ENCODE results near the gene TEX51.

TEX51 gene

GRCh38 chr2:126889071-126889470 is 9.6 kb upstream of the TEX51 start:
- in situ Hi-C loops (cut with MboI; ENCODE audit: low sequenced_read_pairs, unreplicated experiment) = no loop called here
- TF ChIP-seq CTCF (IDR thresholded peaks at IDR 0.05; ENCODE audit: borderline replicate concordance, control extremely low read depth, extremely low read depth, insufficient read depth, missing control alignments) = no peak
- no peak for DNase-seq (ENCODE audit: low spot score)

- in situ Hi-C loops (cut with MboI; ENCODE audit: low sequenced_read_pairs, unreplicated experiment) = no loop called here
- no peak for TF ChIP-seq CTCF (IDR thresholded peaks at IDR 0.05; ENCODE audit: borderline replicate concordance, control extremely low read depth, extremely low read depth, insufficient read depth, missing control alignments)
- no peak for DNase-seq (ENCODE audit: low spot score)
These were observed 9.1 kb upstream of the TEX51 start for GRCh38 chr2:126889496-126890135.

GRCh38 chr2:126890136-126890510 is 8.6 kb upstream of the TEX51 start:
- in situ Hi-C loops (cut with MboI; ENCODE audit: low sequenced_read_pairs, unreplicated experiment) = no loop called here
- DNase-seq (ENCODE audit: low spot score) = no peak
- TF ChIP-seq CTCF (IDR thresholded peaks at IDR 0.05; ENCODE audit: borderline replicate concordance, control extremely low read depth, extremely low read depth, insufficient read depth, missing control alignments) = no peak

- in situ Hi-C loops (cut with MboI; ENCODE audit: low sequenced_read_pairs, unreplicated experiment) = no loop called here
- DNase-seq (ENCODE audit: low spot score) = no peak
- TF ChIP-seq CTCF (IDR thresholded peaks at IDR 0.05; ENCODE audit: borderline replicate concordance, control extremely low read depth, extremely low read depth, insufficient read depth, missing control alignments) = no peak
These were observed 7.9 kb upstream of the TEX51 start for GRCh38 chr2:126890551-126891450.

- no peak for TF ChIP-seq CTCF (IDR thresholded peaks at IDR 0.05; ENCODE audit: borderline replicate concordance, control extremely low read depth, extremely low read depth, insufficient read depth, missing control alignments)
These were observed 6.8 kb upstream of the TEX51 start for GRCh38 chr2:126891681-126892500.

GRCh38 chr2:126893153-126893552 is 5.5 kb upstream of the TEX51 start:
- no peak for DNase-seq (ENCODE audit: low spot score)
- in situ Hi-C loops (cut with MboI; ENCODE audit: low sequenced_read_pairs, unreplicated experiment) = no loop called here
- TF ChIP-seq CTCF (IDR thresholded peaks at IDR 0.05; ENCODE audit: borderline replicate concordance, control extremely low read depth, extremely low read depth, insufficient read depth, missing control alignments) = no peak

More at GRCh38 chr2:126891681-126892500, 6.8 kb upstream of the TEX51 start:
- in situ Hi-C loops (cut with MboI; ENCODE audit: low sequenced_read_pairs, unreplicated experiment) = no loop called here
- DNase-seq (ENCODE audit: low spot score) = no peak
